Smooth muscle cell (in vitro differentiated cells): ENCODE results near the gene NAV1. TPM values are rescaled to one million over a fixed set of nuclear protein-coding genes. Genes with fewer than 3 reads are reported as not detected.

Source experiments
- DNase-seq: peaks from one replicate; lab custom pipeline; 2025; ENCODE audit not compliant: unreplicated experiment; lab: John Stamatoyannopoulos, UW
- H2AFZ ChIP-seq: fragments of 200-600 bp; sonication (generic); 2 replicates; pipeline ENCODE4 v1.6.0; 2016; ENCODE audit warnings: antibody characterized with exemption, low read depth, mild to moderate bottlenecking
- H3F3A ChIP-seq: fragments of 200-600 bp; sonication (generic); 2 replicates; pipeline ENCODE4 v1.6.0; 2017; ENCODE audit warnings: antibody characterized with exemption, low read depth
- H3K27ac ChIP-seq: fragments of 200-600 bp; sonication (generic); 2 replicates; pipeline ENCODE4 v1.5.1; 2016; ENCODE audit warnings: low read depth, mild to moderate bottlenecking
- H3K27me3 ChIP-seq: fragments of 200-600 bp; sonication (generic); 2 replicates; pipeline ENCODE4 v1.6.1; 2016; ENCODE audit warnings: low read depth, mild to moderate bottlenecking
- H3K36me3 ChIP-seq: fragments of 200-600 bp; sonication (generic); 2 replicates; pipeline ENCODE4 v1.5.1; 2016; ENCODE audit warnings: low read depth
- H3K4me1 ChIP-seq: fragments of 200-600 bp; sonication (generic); 2 replicates; pipeline ENCODE4 v1.5.1; 2016; ENCODE audit warnings: low read depth
- H3K4me2 ChIP-seq: fragments of 200-600 bp; sonication (generic); 2 replicates; pipeline ENCODE4 v1.6.0; 2016; ENCODE audit warnings: mild to moderate bottlenecking
- H3K4me3 ChIP-seq: fragments of 200-600 bp; sonication (generic); 2 replicates; pipeline ENCODE4 v1.5.1; 2016; ENCODE audit warnings: mild to moderate bottlenecking
- H3K79me2 ChIP-seq: fragments of 200-600 bp; sonication (generic); 2 replicates; pipeline ENCODE4 v1.6.0; 2016; ENCODE audit warnings: low read depth, mild to moderate bottlenecking
- H3K9ac ChIP-seq: fragments of 200-600 bp; sonication (generic); 2 replicates; pipeline ENCODE4 v1.6.0; 2016; ENCODE audit warnings: low read depth
- H3K9me3 ChIP-seq: fragments of 200-600 bp; sonication (generic); replicated peaks from 2 replicates; pipeline ENCODE4 v1.5.1; 2016; ENCODE audit warnings: low read depth
- H4K20me1 ChIP-seq: fragments of 200-600 bp; sonication (generic); 2 replicates; pipeline ENCODE4 v1.6.0; 2016; ENCODE audit warnings: low read depth
- WGBS: methylation state at CpG from one replicate; pipeline ENCODE4 v1.1.7; 2016; ENCODE audit warnings: low lambda C conversion rate; 5-methylcytosine and 5-hydroxymethylcytosine counted together
- polyA plus RNA-seq: library from polyadenylated mRNA; unstranded; fragments of >200 nt; fragmentation: Nextera tagmentation; extraction: Ambion mirVana; gene quantifications from 2 replicates; pipeline ENCODE4 v1.2.1, GENCODE V29; 2016
- total RNA-seq: library from RNA; depleted of rRNA; stranded (reverse); fragments of >200 nt; gene quantifications from 2 replicates; pipeline ENCODE4 v1.2.3, GENCODE V29; 2014
- TF ChIP-seq, protein P1 (sequence below): fragments of 200-600 bp; sonication (generic); IDR thresholded peaks from 2 replicates; pipeline ENCODE4 v1.5.1; 2017; ENCODE audit warnings: borderline replicate concordance, mild to moderate bottlenecking, antibody characterized with exemption; ENCODE audit not compliant: insufficient read depth, poor library complexity, severe bottlenecking

NAV1 gene
- total and polyA plus RNA-seq, 2 experiments from 2014 or later = 52.3 to 71.1 TPM

DNA sequence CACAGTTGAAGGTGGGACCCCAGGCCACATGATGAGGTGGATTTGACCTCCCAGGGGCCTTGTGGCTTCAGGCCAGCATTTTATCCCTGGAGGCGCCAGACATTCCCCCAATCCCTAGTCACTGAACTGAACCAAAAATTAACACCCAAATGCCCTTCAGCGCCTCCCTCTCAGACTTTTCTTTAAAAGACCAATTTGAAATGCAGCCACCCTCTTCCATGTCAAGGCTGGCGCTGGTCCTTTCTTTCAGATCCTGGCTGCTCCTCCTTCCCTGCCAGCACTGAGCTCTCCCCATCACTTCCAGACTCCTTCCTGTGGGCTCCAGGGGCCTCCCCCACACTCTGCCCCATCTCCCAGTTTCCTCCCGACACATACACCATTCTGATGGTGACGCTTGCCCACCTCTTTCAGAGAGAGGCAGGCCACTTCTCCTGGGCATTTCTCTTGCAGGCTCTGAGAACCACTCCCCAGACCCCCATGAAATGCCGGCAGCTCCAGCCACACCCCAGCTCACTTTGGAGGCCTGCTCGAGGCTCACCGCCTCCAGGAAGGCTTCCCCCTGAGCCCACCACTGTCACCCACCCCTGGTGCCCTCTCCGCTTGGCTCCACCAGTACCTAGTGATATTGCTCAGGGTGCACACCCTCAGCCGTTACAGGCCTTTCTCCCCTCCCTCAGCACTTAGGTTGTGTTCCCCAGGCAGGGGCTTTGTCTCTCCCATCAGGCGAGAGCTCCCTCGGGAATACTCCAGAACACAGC, 27.0 kb downstream of the NAV1 start:
- WGBS = 91% methylated on average over 12 of the region's 12 CpGs
- TF ChIP-seq, protein P1, sequence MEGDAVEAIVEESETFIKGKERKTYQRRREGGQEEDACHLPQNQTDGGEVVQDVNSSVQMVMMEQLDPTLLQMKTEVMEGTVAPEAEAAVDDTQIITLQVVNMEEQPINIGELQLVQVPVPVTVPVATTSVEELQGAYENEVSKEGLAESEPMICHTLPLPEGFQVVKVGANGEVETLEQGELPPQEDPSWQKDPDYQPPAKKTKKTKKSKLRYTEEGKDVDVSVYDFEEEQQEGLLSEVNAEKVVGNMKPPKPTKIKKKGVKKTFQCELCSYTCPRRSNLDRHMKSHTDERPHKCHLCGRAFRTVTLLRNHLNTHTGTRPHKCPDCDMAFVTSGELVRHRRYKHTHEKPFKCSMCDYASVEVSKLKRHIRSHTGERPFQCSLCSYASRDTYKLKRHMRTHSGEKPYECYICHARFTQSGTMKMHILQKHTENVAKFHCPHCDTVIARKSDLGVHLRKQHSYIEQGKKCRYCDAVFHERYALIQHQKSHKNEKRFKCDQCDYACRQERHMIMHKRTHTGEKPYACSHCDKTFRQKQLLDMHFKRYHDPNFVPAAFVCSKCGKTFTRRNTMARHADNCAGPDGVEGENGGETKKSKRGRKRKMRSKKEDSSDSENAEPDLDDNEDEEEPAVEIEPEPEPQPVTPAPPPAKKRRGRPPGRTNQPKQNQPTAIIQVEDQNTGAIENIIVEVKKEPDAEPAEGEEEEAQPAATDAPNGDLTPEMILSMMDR = no peak
- Histone ChIP-seq H3F3A (peaks cover 7% of the 10 kb centered on the region), H3K9me3 (no peaks in the 10 kb centered on the region), H3K36me3 (no peaks in the 10 kb centered on the region), H3K27me3 (no peaks in the 10 kb centered on the region), H3K4me3 (no peak overlapping the region), H3K4me1 (peaks cover 8% of the 10 kb centered on the region), H4K20me1 (peaks cover 38% of the 10 kb centered on the region), H3K4me2 (peak overlapping the region; percentile 52), H2AFZ (no peak overlapping the region), H3K79me2 (peaks cover 84% of the 10 kb centered on the region), H3K9ac (no peak overlapping the region), H3K27ac (no peak overlapping the region)
- no peak for DNase-seq

DNA sequence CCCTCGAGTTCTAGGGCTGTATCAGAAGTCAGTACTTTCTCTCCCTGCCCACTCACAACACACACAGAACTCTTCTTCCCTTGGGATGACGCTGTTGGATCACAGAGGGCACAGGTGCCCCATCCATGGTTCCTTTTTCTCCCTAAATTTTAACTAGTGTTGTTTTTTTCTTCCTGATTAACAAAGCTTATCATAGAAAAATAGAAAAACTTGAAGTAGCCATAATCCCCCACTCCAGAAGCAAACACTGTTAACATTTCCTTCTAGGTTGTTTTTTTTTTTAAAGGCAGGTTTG, 27.5 kb downstream of the NAV1 start:
- Histone ChIP-seq H3K4me1 (peaks cover 3% of the 10 kb centered on the region), H3F3A (peaks cover 4% of the 10 kb centered on the region), H3K9ac (no peak overlapping the region), H3K36me3 (no peaks in the 10 kb centered on the region), H3K27ac (no peak overlapping the region), H4K20me1 (peaks cover 41% of the 10 kb centered on the region), H3K27me3 (no peaks in the 10 kb centered on the region), H3K9me3 (no peaks in the 10 kb centered on the region), H3K79me2 (peaks cover 84% of the 10 kb centered on the region), H2AFZ (no peak overlapping the region), H3K4me2 (peak overlapping the region; percentile 52), H3K4me3 (no peak overlapping the region)
- TF ChIP-seq, protein P1 = no peak
- no peak for DNase-seq
- 69% methylated on average over 2 of the region's 2 CpGs for WGBS

DNA sequence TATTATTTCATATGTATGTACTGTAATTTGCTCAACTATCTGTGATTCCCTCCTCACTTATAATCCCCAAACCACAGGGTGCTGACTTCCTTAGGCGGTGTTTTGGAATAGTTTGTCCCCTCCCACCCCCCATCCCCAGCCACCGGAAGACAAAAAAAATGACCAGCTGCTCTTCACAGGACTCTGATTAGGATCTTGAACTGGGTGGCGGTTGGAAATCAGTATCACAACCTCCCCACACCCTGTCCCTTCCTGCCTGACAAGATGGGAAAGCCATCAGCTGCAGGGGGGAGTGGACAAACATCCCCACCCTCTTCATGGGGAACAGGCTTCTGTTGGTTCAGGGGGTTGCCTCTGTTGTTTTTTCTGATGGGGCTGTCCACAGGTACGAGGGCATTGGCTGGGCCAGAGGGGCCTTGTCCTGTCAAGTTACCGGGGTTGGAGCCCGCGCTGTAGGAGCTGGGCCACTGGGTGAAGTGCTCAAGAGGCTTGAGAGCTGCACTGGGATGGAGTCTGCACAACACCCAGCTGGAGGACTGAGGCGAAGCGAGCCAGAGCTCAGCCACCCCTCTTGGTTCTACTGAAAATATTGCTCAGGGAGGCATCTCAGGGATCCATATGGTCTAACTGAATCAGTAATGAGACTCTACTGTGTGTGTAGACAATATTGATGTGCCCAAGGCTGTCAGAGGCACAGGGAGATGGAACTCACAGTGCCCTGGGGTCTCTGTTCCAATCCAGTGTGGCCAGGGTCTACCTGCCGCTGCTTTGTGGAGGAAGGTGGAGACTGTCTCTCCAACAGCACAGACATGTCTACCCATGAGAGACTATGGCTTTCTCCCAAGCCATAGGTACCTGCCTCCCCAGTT, 28.2 kb downstream of the NAV1 start:
- no peak overlapping the region for H3K27ac ChIP-seq
- H3K9ac ChIP-seq = no peak overlapping the region
- H3K4me3 ChIP-seq = no peak overlapping the region
- H3K27me3 ChIP-seq = no peaks in the 10 kb centered on the region
- H3K4me2 ChIP-seq = no peak overlapping the region
- TF ChIP-seq, protein P1 = no peak
- H3F3A ChIP-seq = peaks cover 4% of the 10 kb centered on the region
- H3K79me2 ChIP-seq = peaks cover 90% of the 10 kb centered on the region
- 93% methylated on average over 10 of the region's 10 CpGs for WGBS
- H4K20me1 ChIP-seq = peaks cover 48% of the 10 kb centered on the region
- H3K9me3 ChIP-seq = no peaks in the 10 kb centered on the region
- H3K36me3 ChIP-seq = no peaks in the 10 kb centered on the region
- H3K4me1 ChIP-seq = no peaks in the 10 kb centered on the region
- DNase-seq = no peak
- H2AFZ ChIP-seq = no peak overlapping the region
